GM19397 (cell line): Measurements from ENCODE around the gene ZSWIM6.

ENCODE experiments used
- ATAC-seq: cut with Tn5 transposase; IDR thresholded peaks from one replicate; pipeline ENCODE4 v1.9.1; 2021; ENCODE audit warnings: mild to moderate bottlenecking, moderate library complexity; ENCODE audit not compliant: unreplicated experiment

Gene ZSWIM6

GRCh38 chr5:61357745-61358144 lies 25.7 kb downstream of the ZSWIM6 start:
- ATAC-seq, result no peak

GRCh38 chr5:61362796-61363368 lies 30.8 kb downstream of the ZSWIM6 start:
- no peak for ATAC-seq

- no peak for ATAC-seq
These were observed 31.5 kb downstream of the ZSWIM6 start for GRCh38 chr5:61363401-61364114.

- no peak for ATAC-seq
These were observed 34.6 kb downstream of the ZSWIM6 start for GRCh38 chr5:61366497-61367240.

GRCh38 chr5:61370506-61370905 lies 38.4 kb downstream of the ZSWIM6 start:
- ATAC-seq, result no peak

- ATAC-seq, result no peak
These were observed 39.4 kb downstream of the ZSWIM6 start for GRCh38 chr5:61371474-61371873.

GRCh38 chr5:61379677-61380076 lies 47.6 kb downstream of the ZSWIM6 start:
- no peak for ATAC-seq

- no peak for ATAC-seq
These were observed 49.9 kb downstream of the ZSWIM6 start for GRCh38 chr5:61381968-61382367.

GRCh38 chr5:61385627-61386026 lies 53.6 kb downstream of the ZSWIM6 start:
- ATAC-seq, result no peak

- no peak for ATAC-seq
These were observed 54.2 kb downstream of the ZSWIM6 start for GRCh38 chr5:61386045-61386800.

- ATAC-seq, result no peak
These were observed 57.6 kb downstream of the ZSWIM6 start for GRCh38 chr5:61389609-61390008.

GRCh38 chr5:61394078-61394704 lies 62.1 kb downstream of the ZSWIM6 start:
- ATAC-seq, result no peak

- ATAC-seq, result no peak
These were observed 62.7 kb downstream of the ZSWIM6 start for GRCh38 chr5:61394793-61395192.

GRCh38 chr5:61397238-61397637 lies 65.2 kb downstream of the ZSWIM6 start:
- ATAC-seq, result no peak

- ATAC-seq, result no peak
These were observed 65.9 kb downstream of the ZSWIM6 start for GRCh38 chr5:61397937-61398336.

GRCh38 chr5:61398440-61398839 lies 66.4 kb downstream of the ZSWIM6 start:
- ATAC-seq, result no peak

- ATAC-seq, result no peak
These were observed 67.6 kb downstream of the ZSWIM6 start for GRCh38 chr5:61399679-61400078.

GRCh38 chr5:61401726-61402125 lies 69.7 kb downstream of the ZSWIM6 start:
- no peak for ATAC-seq

- no peak for ATAC-seq
These were observed 70.3 kb downstream of the ZSWIM6 start for GRCh38 chr5:61402244-61402823.
